HG02885 (cell line): ENCODE measurements around the gene RNF224.
"Not testable (repeated sequence)": the region's sequence is repeated elsewhere in the genome, so short reads cannot be mapped to it uniquely, and the experiment has no call there.

Experiments used
- ATAC-seq: cut with Tn5 transposase; IDR thresholded peaks from one replicate; pipeline ENCODE4 v1.9.1; 2021; ENCODE audit warnings: mild to moderate bottlenecking; ENCODE audit not compliant: unreplicated experiment, poor library complexity

The RNF224 gene

DNA sequence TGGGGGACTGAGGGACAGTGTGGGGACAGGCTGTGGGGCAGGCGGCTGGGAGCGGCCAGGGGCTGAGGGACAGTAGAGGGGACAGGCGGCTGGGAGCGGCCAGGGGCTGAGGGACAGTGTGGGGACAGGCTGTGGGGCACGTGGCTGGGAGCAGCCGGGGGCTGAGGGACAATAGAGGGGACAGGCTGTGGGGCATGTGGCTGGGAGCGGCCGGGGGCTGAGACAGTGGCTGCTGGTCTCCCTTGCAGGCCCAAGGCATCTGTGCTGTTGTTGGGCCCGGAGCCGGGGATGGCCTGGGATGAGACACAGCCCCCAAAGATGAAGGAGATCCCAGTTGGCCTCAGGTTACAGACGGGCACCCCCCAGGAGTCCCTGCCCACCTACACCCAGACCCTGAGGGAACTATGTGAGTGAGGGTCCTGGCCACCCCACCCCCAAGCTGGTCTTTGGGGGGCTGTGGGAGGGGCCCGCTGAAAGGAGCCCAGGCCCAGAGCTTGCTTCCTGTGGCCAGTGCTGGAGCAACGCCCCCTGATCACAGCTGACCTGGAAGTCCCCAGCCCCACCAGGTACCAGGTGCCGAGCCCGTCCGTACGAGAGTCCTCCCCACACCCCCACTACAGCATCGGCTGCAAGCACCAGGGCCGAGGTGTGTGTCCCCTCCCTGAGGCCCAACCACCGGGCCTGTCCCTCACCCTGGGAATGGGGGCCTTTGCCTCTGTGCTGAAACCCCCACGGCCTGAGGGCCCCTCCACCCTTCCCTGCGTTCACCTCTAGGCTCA lies 24.4 kb downstream of the RNF224 start:
- no peak for ATAC-seq

- ATAC-seq = no peak
Observed at GRCh38 chr9:137252555-137253506, 25.5 kb downstream of the RNF224 start.

GRCh38 chr9:137253717-137254623 lies 26.7 kb downstream of the RNF224 start:
- ATAC-seq = no peak

- ATAC-seq = peak; percentile 81
Observed at GRCh38 chr9:137254624-137255447, 27.5 kb downstream of the RNF224 start, which contains the start of gene NELFB. NELFB (plus strand) TSS chr9:137255327.

GRCh38 chr9:137255448-137256114 lies 28.3 kb downstream of the RNF224 start:
- ATAC-seq = no peak

DNA sequence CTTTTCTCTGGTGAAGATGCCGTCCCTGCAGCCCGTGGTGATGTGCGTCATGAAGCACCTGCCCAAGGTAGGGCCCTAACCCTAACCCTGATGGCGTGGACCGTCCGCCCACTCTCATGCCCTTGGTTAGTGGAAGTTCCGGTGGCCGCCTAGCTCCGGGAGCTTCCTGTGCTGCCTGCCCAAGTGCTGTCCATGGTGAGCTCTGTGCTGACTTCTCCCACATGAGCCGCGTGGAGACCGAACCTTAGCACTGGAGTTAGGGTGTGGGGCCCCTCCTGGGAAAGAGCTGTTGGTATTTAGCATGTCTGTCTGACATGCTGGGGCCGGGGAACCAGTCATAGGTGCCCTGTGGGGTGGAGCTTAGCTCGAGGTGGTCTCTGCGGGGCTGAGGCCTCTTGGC lies 29.1 kb downstream of the RNF224 start:
- no peak for ATAC-seq

DNA sequence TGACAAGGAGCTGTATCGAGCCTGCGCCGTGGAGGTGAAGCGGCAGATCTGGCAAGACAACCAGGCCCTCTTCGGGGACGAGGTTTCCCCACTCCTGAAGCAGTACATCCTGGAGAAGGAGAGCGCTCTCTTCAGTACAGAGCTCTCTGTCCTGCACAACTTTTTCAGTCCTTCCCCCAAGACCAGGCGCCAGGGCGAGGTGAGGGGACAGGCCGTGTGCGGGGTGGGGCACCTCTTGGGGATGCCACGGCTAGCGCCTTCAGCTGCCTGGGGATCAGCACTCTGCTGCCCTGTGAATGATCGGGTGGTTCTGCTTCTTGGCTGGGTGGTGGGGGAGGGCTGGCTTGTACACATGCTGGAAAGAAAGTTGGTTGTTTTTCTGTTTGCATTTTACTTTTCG lies 29.6 kb downstream of the RNF224 start:
- no peak for ATAC-seq

DNA sequence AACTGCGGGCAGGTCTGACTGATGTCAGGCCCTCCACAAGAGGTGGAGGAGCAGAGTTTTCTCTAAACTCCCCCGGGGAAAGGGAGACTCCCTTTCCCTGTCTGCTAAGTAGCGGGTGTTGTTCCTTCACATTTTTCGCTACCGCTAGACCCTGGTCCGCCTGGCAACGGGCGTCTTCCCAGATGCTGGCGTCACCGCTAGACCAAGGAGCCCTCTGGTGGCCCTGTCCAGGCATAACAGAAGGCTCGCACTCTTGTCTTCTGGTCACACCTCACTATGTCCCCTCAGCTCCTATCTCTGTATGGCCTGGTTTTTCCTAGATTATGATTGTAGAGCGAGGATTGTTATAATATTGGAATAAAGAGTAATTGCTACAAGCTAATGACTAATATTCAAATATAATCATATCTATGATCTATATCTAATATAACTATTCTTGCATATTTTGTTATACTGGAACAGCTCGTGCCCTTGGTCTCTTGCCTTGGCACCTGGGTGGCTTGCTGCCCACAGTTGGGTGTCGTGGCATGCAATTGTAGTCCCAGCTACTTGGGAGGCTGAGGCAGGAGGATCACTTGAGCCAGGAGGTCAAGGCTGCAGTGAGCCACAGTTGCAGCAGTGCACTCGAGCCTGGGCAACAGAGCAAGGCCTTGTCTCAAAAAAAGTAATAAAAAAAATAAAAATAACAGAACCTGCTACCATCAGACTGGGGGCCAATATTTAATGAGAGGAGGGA lies 35.0 kb downstream of the RNF224 start:
- not testable (repeated sequence) for ATAC-seq

GRCh38 chr9:137262909-137263285 lies 35.6 kb downstream of the RNF224 start:
- ATAC-seq = no peak

- ATAC-seq = no peak
Observed at GRCh38 chr9:137263506-137263905, 36.2 kb downstream of the RNF224 start.

DNA sequence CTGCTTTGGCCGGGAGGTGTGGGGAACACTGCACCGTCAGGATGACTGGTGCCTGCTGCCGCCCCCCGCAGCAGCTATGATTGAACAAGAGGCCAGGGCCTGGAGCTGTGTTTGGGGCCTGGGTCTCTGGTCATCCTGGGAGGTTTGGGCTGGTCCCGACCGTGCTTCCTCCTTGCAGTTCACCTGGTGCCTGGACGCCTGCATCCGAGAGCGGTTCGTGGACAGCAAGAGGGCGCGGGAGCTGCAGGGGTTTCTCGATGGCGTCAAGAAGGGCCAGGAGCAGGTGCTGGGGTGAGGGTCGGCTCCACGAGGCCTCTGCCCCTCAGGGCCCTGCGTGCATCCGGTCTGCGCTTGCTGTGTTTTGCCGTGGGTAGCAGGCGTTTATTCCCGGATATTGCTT lies 36.8 kb downstream of the RNF224 start:
- ATAC-seq = no peak

- no peak for ATAC-seq
Observed at GRCh38 chr9:137265496-137266161, 38.3 kb downstream of the RNF224 start.

- no peak for ATAC-seq
Observed at GRCh38 chr9:137266162-137266527, 38.8 kb downstream of the RNF224 start.

DNA sequence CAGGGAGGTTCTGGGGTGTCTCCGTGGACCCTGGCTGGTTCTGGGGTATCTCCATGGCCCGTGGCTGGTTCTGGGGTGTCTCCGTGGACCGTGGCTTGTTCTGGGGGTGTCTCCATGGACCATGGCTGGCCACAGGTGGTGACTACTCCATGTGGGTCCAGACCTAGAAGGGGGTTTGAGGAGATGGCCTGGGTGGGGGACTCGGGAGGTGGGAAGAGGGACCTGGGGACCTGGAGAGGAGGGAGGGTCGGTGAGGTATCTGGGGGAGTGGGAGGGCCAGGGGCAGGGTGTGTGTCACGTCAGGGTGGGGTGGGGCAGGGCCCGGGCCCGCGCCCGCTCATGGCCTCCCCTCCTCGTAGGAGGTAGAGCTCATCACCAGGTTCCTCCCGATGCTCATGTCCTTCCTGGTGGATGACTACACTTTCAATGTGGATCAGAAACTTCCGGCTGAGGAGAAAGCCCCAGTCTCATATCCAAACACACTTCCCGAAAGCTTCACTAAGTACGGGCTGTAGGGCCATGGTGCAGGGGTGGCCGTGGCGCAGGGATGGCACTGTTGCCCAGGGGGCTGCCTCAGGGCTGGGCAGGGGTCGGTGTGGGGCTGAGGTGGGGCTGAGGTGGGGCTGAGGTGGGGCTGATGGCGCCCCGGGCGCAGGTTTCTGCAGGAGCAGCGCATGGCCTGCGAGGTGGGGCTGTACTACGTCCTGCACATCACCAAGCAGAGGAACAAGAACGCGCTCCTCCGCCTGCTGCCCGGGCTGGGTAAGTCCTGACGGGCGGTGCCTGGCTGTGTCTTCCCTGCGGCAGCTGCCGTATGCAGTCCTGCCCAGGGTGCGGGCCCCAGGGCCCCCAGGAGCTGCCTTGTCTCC lies 39.5 kb downstream of the RNF224 start:
- ATAC-seq = no peak

DNA sequence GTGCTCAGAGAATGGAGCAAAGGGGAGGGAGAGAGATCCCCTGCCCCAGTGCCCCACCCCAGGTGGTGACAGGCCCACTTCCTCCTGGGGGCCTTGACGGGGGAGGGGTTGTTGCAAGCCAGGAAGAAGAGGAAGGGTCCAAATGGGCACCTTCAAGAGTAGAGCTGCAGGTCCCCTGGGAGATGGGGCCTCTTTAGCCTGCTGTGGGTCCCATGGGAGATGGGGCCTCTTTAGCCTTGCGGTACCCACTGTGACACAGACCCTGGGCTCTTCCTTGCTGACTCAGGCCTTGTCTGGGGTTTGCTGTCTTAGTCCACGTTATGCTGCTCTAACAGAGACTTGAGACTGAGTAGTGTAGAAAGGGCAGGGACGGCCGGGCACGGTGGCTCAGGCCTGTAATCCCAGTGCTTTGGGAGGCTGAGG lies 40.6 kb downstream of the RNF224 start:
- ATAC-seq = no peak

GRCh38 chr9:137268538-137269201 lies 41.4 kb downstream of the RNF224 start:
- ATAC-seq = no peak
